Measurements from ENCODE around the gene SOCS2.
"Not testable (repeated sequence)": the region's sequence is repeated elsewhere in the genome, so short reads cannot be mapped to it uniquely, and the experiment has no call there.

The SOCS2 gene

GRCh38 chr12:93621986-93622385, 49.5 kb downstream of the SOCS2 start:
- Histone ChIP-seq H3K36me3 (ENCODE audit: control insufficient read depth, insufficient read depth, low read length) (no peaks in the 10 kb centered on the region), H3K27me3 (replicated peaks; ENCODE audit: control insufficient read depth, insufficient read depth, low read length) (no peaks in the 10 kb centered on the region), H3K4me3 (replicated peaks; ENCODE audit: low read depth, low read length) (no peak overlapping the region)
- DNase-seq (ENCODE audit: extremely low read depth, insufficient read length) = no peak
- TF ChIP-seq, protein P1, sequence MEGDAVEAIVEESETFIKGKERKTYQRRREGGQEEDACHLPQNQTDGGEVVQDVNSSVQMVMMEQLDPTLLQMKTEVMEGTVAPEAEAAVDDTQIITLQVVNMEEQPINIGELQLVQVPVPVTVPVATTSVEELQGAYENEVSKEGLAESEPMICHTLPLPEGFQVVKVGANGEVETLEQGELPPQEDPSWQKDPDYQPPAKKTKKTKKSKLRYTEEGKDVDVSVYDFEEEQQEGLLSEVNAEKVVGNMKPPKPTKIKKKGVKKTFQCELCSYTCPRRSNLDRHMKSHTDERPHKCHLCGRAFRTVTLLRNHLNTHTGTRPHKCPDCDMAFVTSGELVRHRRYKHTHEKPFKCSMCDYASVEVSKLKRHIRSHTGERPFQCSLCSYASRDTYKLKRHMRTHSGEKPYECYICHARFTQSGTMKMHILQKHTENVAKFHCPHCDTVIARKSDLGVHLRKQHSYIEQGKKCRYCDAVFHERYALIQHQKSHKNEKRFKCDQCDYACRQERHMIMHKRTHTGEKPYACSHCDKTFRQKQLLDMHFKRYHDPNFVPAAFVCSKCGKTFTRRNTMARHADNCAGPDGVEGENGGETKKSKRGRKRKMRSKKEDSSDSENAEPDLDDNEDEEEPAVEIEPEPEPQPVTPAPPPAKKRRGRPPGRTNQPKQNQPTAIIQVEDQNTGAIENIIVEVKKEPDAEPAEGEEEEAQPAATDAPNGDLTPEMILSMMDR (IDR thresholded peaks at IDR 0.05; ENCODE audit: insufficient read depth, low read length, poor library complexity, severe bottlenecking) = no peak

GRCh38 chr12:93622485-93622884, 50.0 kb downstream of the SOCS2 start:
- DNase-seq (ENCODE audit: extremely low read depth, insufficient read length) = no peak
- TF ChIP-seq, protein P1 (IDR thresholded peaks at IDR 0.05; ENCODE audit: insufficient read depth, low read length, poor library complexity, severe bottlenecking) = no peak
- Histone ChIP-seq H3K36me3 (ENCODE audit: control insufficient read depth, insufficient read depth, low read length) (no peaks in the 10 kb centered on the region), H3K27me3 (replicated peaks; ENCODE audit: control insufficient read depth, insufficient read depth, low read length) (no peaks in the 10 kb centered on the region), H3K4me3 (replicated peaks; ENCODE audit: low read depth, low read length) (no peak overlapping the region)

DNA sequence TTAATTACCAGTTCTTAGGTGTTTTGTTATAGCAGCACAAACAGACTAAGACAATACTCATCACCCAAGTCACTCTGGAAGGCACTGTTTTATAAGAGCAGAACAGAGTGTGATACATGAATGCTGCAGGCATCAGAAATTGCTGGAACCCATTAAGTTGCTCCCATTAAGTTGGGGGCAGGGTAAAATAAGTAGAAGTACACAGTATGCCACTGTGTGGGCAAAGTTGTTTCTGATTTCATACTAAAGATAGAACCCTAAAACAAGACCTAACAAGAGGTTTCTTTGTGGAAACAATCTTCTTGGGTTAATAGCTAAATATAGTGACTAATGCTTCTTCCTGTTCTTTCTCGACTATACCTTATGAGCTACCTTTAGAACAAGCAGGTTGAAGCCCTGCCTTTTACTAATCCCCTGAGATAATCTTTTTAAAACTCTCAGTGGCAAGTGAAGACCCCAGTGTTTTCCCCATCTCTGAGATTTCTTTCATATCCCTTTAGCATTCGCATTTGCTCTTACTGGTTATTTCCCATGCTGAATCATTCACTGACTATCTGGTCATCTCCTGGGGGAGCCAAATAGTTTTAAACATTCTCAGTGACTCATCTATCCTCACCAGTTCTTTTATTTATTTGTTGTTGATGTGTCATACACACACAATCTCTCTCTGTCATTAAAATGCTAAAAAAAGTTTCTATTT, 52.3 kb downstream of the SOCS2 start:
- TF ChIP-seq, protein P1 (IDR thresholded peaks at IDR 0.05; ENCODE audit: insufficient read depth, low read length, poor library complexity, severe bottlenecking) = no peak
- Histone ChIP-seq H3K27me3 (replicated peaks; ENCODE audit: control insufficient read depth, insufficient read depth, low read length) (no peaks in the 10 kb centered on the region), H3K36me3 (ENCODE audit: control insufficient read depth, insufficient read depth, low read length) (no peaks in the 10 kb centered on the region), H3K4me3 (replicated peaks; ENCODE audit: low read depth, low read length) (no peak overlapping the region)
- peak; percentile 46 for DNase-seq (ENCODE audit: extremely low read depth, insufficient read length)

GRCh38 chr12:93625295-93625645, 52.8 kb downstream of the SOCS2 start:
- not testable (repeated sequence) for H3K36me3 ChIP-seq (ENCODE audit: control insufficient read depth, insufficient read depth, low read length); H3K4me3 ChIP-seq (replicated peaks; ENCODE audit: low read depth, low read length); DNase-seq (ENCODE audit: extremely low read depth, insufficient read length); H3K27me3 ChIP-seq (replicated peaks; ENCODE audit: control insufficient read depth, insufficient read depth, low read length)

DNA sequence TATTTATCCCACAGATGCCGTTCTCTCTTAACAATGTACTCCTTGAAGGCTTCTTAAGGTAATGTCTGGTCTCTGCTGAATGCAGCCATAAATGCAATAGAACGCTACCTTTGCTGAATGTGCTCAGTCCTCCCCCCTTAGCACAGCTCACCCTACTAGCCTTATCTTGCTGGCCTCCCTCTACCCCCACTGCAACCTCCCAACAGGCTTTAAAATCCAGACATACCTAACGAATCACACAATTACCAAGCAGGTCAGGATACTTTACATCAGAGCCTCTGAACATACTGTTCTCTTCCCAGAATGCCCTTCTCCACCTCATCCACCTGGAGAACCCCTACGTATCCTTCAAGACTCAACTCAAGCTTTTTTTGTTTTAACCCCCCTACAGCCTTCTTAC, 53.7 kb downstream of the SOCS2 start:
- TF ChIP-seq, protein P1 (IDR thresholded peaks at IDR 0.05; ENCODE audit: insufficient read depth, low read length, poor library complexity, severe bottlenecking) = no peak
- no peak overlapping the region for H3K4me3 ChIP-seq (replicated peaks; ENCODE audit: low read depth, low read length)
- DNase-seq (ENCODE audit: extremely low read depth, insufficient read length) = no peak
- H3K27me3 ChIP-seq (replicated peaks; ENCODE audit: control insufficient read depth, insufficient read depth, low read length) = no peaks in the 10 kb centered on the region
- no peaks in the 10 kb centered on the region for H3K36me3 ChIP-seq (ENCODE audit: control insufficient read depth, insufficient read depth, low read length)

Data from GM06990 (cell line).